ENCODE data around the gene HLF. TPM values are rescaled to one million over a fixed set of nuclear protein-coding genes. Genes with fewer than 3 reads are reported as not detected.

Gene HLF
- total RNA-seq, 2 donors from 2014 or later = 0.70 to 3.9 TPM

DNA sequence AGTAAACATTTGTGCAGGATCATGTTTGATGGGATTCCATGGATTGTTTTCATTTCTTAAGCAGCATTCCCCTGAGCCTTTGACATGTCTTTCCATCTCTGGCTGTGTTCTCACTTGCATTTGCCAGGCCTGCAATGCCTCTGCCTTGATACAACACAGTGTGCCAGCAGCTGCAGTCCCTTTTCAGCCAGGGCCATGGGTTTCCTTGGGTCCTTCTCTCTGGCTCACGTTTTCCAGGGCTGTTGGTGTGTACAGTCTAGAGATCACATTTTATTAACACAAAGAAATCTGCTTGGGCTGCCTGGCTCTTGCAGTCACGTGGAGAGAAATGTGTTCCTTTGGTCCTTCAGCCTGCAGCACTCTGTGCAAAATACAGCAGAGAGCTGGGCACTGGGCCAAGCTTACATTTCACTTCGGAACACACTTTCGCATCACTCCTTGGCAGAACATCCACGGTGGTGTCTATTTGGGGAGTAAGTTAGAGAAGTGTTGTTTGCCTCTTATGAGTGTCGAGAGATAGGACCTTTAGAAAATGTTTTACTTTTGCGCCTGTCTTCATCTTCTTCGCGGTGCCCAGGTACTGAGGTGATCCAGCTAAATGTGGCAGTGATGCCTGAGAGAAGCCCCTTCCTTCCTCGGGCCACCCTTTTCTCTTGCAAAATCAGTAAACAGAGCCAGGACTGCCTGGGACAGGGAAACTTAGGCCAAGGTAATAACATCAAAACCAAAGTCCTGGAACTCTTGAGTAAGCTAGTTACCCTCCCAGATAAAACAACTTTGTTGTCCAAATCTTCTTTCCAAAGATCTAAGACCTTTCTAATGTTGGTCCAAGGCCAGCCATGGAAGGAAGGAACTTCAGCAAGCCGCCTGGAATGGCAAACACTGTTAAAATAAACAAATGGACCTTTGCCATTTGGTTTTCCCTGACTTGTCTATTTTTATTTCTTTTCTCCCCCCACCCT is 20.9 kb downstream of the HLF start:
- DNase-seq = peak; percentile 79 to 92
- peak; percentile 34 for ATAC-seq
- intact Hi-C loops (cut with DNase I, micrococcal nuclease) = no loop called here

GRCh38 chr17:55286681-55287589 is 22.2 kb downstream of the HLF start:
- DNase-seq = no peak
- intact Hi-C loops (cut with DNase I, micrococcal nuclease) = no loop called here

DNA sequence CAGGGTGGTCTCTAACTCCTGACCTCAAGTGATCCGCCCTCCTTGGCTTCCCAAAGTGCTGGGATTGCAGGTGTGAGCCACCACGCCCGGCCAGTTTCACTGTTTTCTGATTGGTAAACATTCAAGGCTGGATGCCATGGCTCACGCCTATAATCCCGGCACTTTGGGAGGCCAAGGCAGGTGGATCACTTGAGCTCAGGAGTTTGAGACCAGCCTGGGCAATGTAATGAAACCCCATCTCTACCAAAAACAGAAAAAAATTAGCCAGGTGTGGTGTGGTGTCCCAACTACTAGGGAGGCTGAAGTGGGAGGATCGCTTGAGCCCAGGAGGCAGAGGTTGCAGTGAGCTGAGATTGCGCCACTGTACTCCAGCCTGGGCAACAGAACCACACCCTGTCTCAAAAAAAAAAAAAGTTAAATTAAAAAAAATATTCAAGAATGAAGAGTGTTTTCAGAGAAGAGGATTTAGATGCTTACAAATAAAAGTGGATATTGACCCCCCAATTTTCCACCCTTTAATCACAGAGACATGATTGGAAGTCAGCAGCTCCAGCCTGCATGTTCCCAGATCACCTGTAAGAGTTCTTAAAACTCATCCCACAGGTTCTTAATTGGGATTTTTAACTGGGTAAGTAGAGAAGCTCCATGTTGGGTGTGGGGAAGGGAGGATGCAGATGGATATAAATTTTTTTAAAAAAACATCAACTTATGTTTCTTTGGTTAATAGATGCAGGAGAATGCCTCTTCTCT is 23.8 kb downstream of the HLF start:
- intact Hi-C loops (cut with DNase I, micrococcal nuclease) = no loop called here
- ATAC-seq = no peak

More at GRCh38 chr17:55286681-55287589, 22.2 kb downstream of the HLF start:
- ATAC-seq = peak; percentile 30

DNA sequence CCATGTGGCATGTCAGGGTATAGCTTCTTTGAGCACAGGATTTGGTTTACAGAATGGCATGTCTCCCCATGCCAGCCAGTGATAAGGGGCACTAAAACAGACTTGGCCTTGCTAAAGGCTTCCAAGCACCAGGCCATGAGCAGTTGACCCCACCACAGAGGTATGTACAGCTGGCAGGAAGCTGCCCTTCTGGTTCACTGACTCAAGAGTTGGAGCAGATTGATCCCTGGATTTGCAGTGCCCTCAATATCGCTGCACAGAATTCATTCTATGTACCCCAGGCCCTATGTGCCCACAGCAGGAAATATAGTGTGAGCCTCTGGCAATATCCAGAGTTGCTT is 24.3 kb downstream of the HLF start:
- DNase-seq (no peak), ATAC-seq (no peak)
- intact Hi-C loops (cut with DNase I, micrococcal nuclease) = no loop called here

More for the DNA sequence above, 23.8 kb downstream of the HLF start:
- DNase-seq = no peak

DNA sequence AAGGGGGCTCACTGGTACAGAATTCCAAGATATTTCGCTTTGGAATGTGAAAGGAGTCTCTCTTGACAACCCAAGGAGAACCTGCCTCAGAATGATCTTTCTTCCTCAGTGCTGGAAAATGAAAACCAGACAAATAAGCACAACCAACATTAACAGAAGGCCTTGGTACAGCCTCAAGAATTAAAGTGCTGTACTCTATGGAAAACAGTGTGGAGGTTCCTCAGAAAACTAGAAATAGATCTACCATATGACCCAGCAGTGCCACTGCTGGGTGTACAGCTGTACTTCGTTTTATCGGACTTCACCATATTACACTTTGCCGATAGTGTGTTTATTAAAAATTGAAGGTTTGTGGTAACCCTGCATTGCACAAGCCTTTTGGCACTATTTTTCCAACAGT is 25.2 kb downstream of the HLF start:
- no peak for DNase-seq
- no peak for ATAC-seq
- intact Hi-C loops (cut with DNase I, micrococcal nuclease) = no loop called here

GRCh38 chr17:55290492-55291113 is 25.8 kb downstream of the HLF start:
- ATAC-seq (no peak), DNase-seq (no peak)
- intact Hi-C loops (cut with DNase I, micrococcal nuclease) = no loop called here

DNA sequence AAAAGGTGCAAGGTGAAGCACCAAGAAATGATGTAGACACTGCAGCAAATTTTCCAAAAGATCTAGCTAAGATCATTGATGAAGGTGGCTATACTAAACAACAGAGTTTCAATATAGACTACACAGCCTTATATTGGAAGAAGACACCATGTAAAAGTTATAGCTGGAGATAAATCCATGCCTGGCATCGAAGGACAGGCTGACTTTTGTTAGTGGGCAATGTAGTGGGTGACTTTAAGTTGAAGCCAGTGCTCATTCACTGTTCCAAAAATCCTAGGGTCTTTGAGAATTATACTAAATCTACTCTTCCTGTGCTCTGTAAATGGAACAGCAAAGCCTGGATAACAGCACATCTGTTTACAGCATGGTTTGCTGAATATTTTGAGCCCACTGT is 26.4 kb downstream of the HLF start:
- intact Hi-C loops (cut with DNase I, micrococcal nuclease) = no loop called here
- DNase-seq (no peak), ATAC-seq (no peak)

GRCh38 chr17:55292094-55292493 is 27.3 kb downstream of the HLF start:
- DNase-seq = no peak
- ATAC-seq = no peak
- intact Hi-C loops (cut with DNase I, micrococcal nuclease) = no loop called here

GRCh38 chr17:55294042-55294751 is 29.4 kb downstream of the HLF start:
- ATAC-seq = no peak
- DNase-seq = no peak
- intact Hi-C loops (cut with DNase I, micrococcal nuclease) = no loop called here

DNA sequence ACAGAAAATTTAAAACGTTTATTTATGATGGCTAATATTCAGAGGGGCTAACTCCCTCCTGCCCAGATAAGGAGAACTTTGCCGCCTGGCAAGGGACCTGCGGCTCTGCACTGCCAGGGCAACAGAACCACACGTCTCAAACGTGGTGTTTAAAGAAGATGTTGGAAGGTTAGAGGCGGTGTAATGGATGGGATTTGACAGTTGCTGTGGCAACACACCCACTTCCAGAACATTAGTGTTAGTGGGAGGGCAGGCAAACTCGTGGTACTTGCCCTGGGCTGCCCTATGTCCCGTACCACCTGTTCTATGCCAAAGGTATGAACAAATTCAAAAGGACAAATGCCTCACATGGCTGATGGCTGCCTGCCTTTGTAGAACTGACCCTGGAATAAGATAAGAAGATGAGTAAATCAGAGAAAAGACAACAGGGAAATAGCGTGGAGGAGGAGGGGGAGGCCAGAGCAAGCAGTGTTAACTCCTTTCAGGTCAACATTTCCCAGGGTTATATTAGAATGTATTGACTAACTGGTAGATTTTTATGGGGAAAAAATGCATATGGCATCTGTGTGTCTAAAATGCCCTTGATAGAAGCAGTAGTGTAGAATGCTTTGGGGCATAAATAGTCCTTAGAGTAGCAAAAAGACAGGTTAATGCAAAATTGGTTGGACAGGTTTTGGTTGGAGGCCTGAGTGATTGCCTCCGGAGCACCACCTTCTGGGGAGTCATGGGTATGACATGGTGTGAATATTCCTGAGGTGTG is 30.8 kb downstream of the HLF start:
- peak; percentile 28 to 49 for DNase-seq
- intact Hi-C loops (cut with DNase I, micrococcal nuclease) = loop anchor here in 1 of 2 donors (5.0 kb wide), 1 partner anchor 303 kb away; no protein-coding TSS in a partner anchor
- peak; percentile 85 for ATAC-seq

- DNase-seq = no peak
- ATAC-seq = no peak
- intact Hi-C loops (cut with DNase I, micrococcal nuclease) = loop anchor here in 1 of 2 donors (5.0 kb wide), 1 partner anchor 304 kb away; no protein-coding TSS in a partner anchor
These were observed 31.5 kb downstream of the HLF start for GRCh38 chr17:55296171-55296695.

DNA sequence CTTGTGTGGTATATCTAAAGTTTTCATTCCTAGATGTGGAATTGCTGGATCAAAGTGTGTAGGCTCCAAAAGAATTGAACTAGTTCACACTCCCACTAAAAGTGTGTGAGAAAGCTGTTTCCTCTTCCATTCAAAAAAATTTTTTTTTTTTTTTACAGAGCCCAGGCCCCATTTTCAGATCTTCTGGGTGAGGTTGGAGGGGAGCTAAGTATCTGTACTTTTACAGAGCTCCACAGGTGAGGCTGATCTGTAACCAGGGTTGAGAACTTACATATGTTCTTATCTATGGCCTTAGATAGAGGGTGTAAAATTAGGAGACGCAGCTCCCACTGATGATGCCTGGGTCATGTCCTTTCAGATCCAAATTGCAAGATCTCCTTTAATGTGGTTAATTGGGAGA is 31.9 kb downstream of the HLF start:
- no peak for ATAC-seq
- DNase-seq = no peak
- intact Hi-C loops (cut with DNase I, micrococcal nuclease) = loop anchor here in 1 of 2 donors (5.0 kb wide), 1 partner anchor 304 kb away; no protein-coding TSS in a partner anchor

- ATAC-seq (no peak), DNase-seq (no peak)
- intact Hi-C loops (cut with DNase I, micrococcal nuclease) = loop anchor here in 1 of 2 donors (5.0 kb wide), 1 partner anchor 306 kb away; no protein-coding TSS in a partner anchor
These were observed 33.5 kb downstream of the HLF start for GRCh38 chr17:55298111-55298730.

DNA sequence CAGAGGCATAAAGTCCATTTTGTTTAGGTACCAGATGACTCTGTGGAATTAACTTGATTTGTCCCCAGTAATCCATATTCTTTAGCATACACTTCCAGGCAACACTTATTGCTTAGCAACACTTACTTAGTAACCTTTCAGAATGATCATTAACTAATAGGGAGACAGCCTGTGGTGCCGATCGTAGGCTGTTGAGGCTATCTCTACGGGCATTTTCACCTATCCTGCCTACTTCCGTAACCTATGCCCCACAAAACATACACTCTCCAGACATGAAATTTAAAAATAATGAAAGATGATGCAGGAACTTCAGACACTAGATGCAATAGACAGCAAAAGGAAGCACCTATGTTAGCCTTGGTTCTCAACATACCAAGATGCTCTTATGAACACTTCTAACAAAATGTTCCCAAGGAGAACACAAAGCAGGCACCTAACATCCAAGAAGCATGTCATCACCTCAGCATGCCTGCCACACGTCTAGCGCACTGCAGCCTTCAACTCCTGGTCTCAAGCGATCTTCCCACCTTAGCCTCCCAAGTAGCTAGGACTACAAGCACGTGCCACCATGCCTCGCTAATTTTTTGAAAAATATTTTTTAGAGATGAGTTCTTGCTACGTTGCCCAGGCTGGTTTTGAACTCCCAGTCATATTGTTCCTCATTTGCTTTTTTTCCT is 34.5 kb downstream of the HLF start:
- ATAC-seq (no peak), DNase-seq (no peak)
- intact Hi-C loops (cut with DNase I, micrococcal nuclease) = loop anchor here in 1 of 2 donors (5.0 kb wide), 1 partner anchor 307 kb away; no protein-coding TSS in a partner anchor

- no peak for ATAC-seq
- intact Hi-C loops (cut with DNase I, micrococcal nuclease) = loop anchor here in 1 of 2 donors (5.0 kb wide), 1 partner anchor 308 kb away; no protein-coding TSS in a partner anchor
These were observed 35.1 kb downstream of the HLF start for GRCh38 chr17:55299890-55300289.

More at GRCh38 chr17:55299890-55300289, 35.1 kb downstream of the HLF start:
- DNase-seq = no peak

All from left colon (tissue), 2 donors.